H9 (cell line): Measurements from ENCODE around the gene EFCAB6. TPM values are rescaled to one million over a fixed set of nuclear protein-coding genes. Genes with fewer than 3 reads are reported as not detected.

Experiments
- DNase-seq: peaks from one replicate; pipeline ENCODE4 v3.0.0-alpha.2; 2017
- H2AFZ ChIP-seq: one replicate; pipeline ENCODE4 v1.6.1; 2013; ENCODE audit warnings: mild to moderate bottlenecking, low read length, control low read depth, moderate library complexity
- H2AK5ac ChIP-seq: 2 replicates; pipeline ENCODE4 v1.6.1; 2013; ENCODE audit warnings: low read length, control low read depth, mixed read lengths; ENCODE audit not compliant: insufficient read length
- H2BK120ac ChIP-seq: one replicate; pipeline ENCODE4 v1.6.1; 2013; ENCODE audit warnings: low read depth, mild to moderate bottlenecking, low read length, control low read depth, inconsistent platforms; ENCODE audit not compliant: poor library complexity, severe bottlenecking
- H2BK12ac ChIP-seq: 2 replicates; pipeline ENCODE4 v1.6.1; 2013; ENCODE audit warnings: low read length, control low read depth, mixed read lengths, low read depth; ENCODE audit not compliant: insufficient read length
- H2BK15ac ChIP-seq: 2 replicates; pipeline ENCODE4 v1.6.1; 2013; ENCODE audit warnings: low read depth, low read length, control low read depth
- H2BK20ac ChIP-seq: one replicate; pipeline ENCODE4 v1.6.1; 2013; ENCODE audit warnings: low read depth, mild to moderate bottlenecking, low read length, control low read depth, inconsistent platforms; ENCODE audit not compliant: poor library complexity, severe bottlenecking
- H2BK5ac ChIP-seq: 2 replicates; pipeline ENCODE4 v1.6.1; 2013; ENCODE audit warnings: low read length, control low read depth, mixed read lengths; ENCODE audit not compliant: insufficient read length
- H3K14ac ChIP-seq: 2 replicates; pipeline ENCODE4 v1.6.1; 2013; ENCODE audit warnings: low read length, control low read depth; ENCODE audit not compliant: insufficient read depth
- H3K18ac ChIP-seq: 2 replicates; pipeline ENCODE4 v1.6.1; 2013; ENCODE audit warnings: low read depth, mild to moderate bottlenecking, mixed read lengths, low read length, control low read depth; ENCODE audit not compliant: insufficient read length
- H3K23ac ChIP-seq: 2 replicates; pipeline ENCODE4 v1.6.1; 2013; ENCODE audit warnings: low read length, control low read depth, mixed read lengths, low read depth; ENCODE audit not compliant: insufficient read length
- H3K23me2 ChIP-seq: 2 replicates; pipeline ENCODE4 v1.6.1; 2013; ENCODE audit warnings: low read depth, mild to moderate bottlenecking, mixed read lengths, low read length, control low read depth; ENCODE audit not compliant: insufficient read length, poor library complexity, severe bottlenecking
- H3K27ac ChIP-seq: 2 replicates; pipeline ENCODE4 v1.5.1; 2013; ENCODE audit warnings: low read length, control low read depth, mixed read lengths, low read depth; ENCODE audit not compliant: insufficient read length
- H3K27me3 ChIP-seq: 2 replicates; pipeline ENCODE4 v1.6.1; 2013; ENCODE audit warnings: low read length, control low read depth, inconsistent platforms; ENCODE audit not compliant: insufficient read depth
- H3K4ac ChIP-seq: 2 replicates; pipeline ENCODE4 v1.6.1; 2013; ENCODE audit warnings: low read depth, mild to moderate bottlenecking, control low read depth, inconsistent platforms, low read length, moderate library complexity
- H3K4me1 ChIP-seq: 2 replicates; pipeline ENCODE4 v1.6.1; 2013; ENCODE audit warnings: low read length, control low read depth, inconsistent platforms; ENCODE audit not compliant: insufficient read depth
- H3K4me2 ChIP-seq: 2 replicates; pipeline ENCODE4 v1.6.1; 2013; ENCODE audit warnings: low read length, control low read depth, mixed read lengths; ENCODE audit not compliant: insufficient read length, insufficient read depth
- H3K56ac ChIP-seq: 2 replicates; pipeline ENCODE4 v1.6.1; 2013; ENCODE audit warnings: low read depth, mild to moderate bottlenecking, mixed read lengths, low read length, control low read depth; ENCODE audit not compliant: insufficient read length
- H3K79me1 ChIP-seq: 2 replicates; pipeline ENCODE4 v1.6.1; 2013; ENCODE audit warnings: low read depth, mild to moderate bottlenecking, moderate library complexity, low read length, control low read depth, inconsistent platforms; ENCODE audit not compliant: insufficient read depth, poor library complexity, severe bottlenecking
- H3K79me2 ChIP-seq: 2 replicates; pipeline ENCODE4 v1.6.1; 2013; ENCODE audit warnings: low read length, control low read depth, inconsistent platforms; ENCODE audit not compliant: insufficient read depth
- H3K9ac ChIP-seq: 2 replicates; pipeline ENCODE4 v1.6.1; 2013; ENCODE audit warnings: low read length, control low read depth, mixed read lengths; ENCODE audit not compliant: insufficient read length; ENCODE audit errors: extremely low read depth
- H3K9me3 ChIP-seq: one replicate; pipeline ENCODE4 v1.6.1; 2013; ENCODE audit warnings: low read depth, low read length, inconsistent platforms; ENCODE audit not compliant: control insufficient read depth
- H3T11ph ChIP-seq: one replicate; pipeline ENCODE4 v1.6.1; 2013; ENCODE audit warnings: mild to moderate bottlenecking, low read length, control low read depth, inconsistent platforms
- H4K20me1 ChIP-seq: one replicate; pipeline ENCODE4 v1.6.1; 2013; ENCODE audit not compliant: control insufficient read depth, insufficient read length, insufficient read depth
- H4K5ac ChIP-seq: 2 replicates; pipeline ENCODE4 v1.6.1; 2013; ENCODE audit warnings: low read depth, mild to moderate bottlenecking, mixed read lengths, low read length, control low read depth; ENCODE audit not compliant: insufficient read length
- H4K8ac ChIP-seq: replicated peaks from 2 replicates; pipeline ENCODE4 v1.6.1; 2013; ENCODE audit warnings: low read length, control low read depth, mixed read lengths, low read depth; ENCODE audit not compliant: insufficient read length
- H4K91ac ChIP-seq: 2 replicates; pipeline ENCODE4 v1.6.1; 2013; ENCODE audit warnings: low read depth, mild to moderate bottlenecking, moderate library complexity, mixed read lengths, low read length, control low read depth; ENCODE audit not compliant: insufficient read length
- H3K27ac Mint-ChIP-seq, 3 experiments: 2 replicates in 2 of 3; 3 replicates in 1 of 3; pipeline ENCODE4 v1.8.0; 2020 to 2021; ENCODE audit warnings: mixed read lengths in 3 of 3, mild to moderate bottlenecking in 1 of 3, moderate library complexity in 1 of 3
- H3K27me3 Mint-ChIP-seq: 2 replicates; pipeline ENCODE4 v1.8.0; 2021; ENCODE audit warnings: low read depth, mild to moderate bottlenecking, moderate library complexity, mixed read lengths
- H3K36me3 Mint-ChIP-seq, 3 experiments: 2 replicates in 2 of 3; 3 replicates in 1 of 3; pipeline ENCODE4 v1.8.0; 2020 to 2021; ENCODE audit warnings: low read depth in 3 of 3, mixed read lengths in 3 of 3; ENCODE audit not compliant: insufficient read depth in 1 of 3
- H3K4me1 Mint-ChIP-seq, 2 experiments: 2 replicates each; pipeline ENCODE4 v1.8.0; 2020; ENCODE audit warnings: mixed read lengths in 2 of 2
- H3K4me3 Mint-ChIP-seq, 2 experiments: 2 replicates in 1 of 2; 3 replicates in 1 of 2; pipeline ENCODE4 v1.8.0; 2020 to 2021; ENCODE audit warnings: mild to moderate bottlenecking in 2 of 2, mixed read lengths in 2 of 2, moderate library complexity in 1 of 2
- H3K9me3 Mint-ChIP-seq, 2 experiments: 2 replicates in 1 of 2; 3 replicates in 1 of 2; pipeline ENCODE4 v1.8.0; 2020; ENCODE audit warnings: mild to moderate bottlenecking in 2 of 2, mixed read lengths in 2 of 2, moderate library complexity in 1 of 2
- WGBS: extraction: QIAGEN DNeasy Blood & Tissue Kit; methylation state at CpG from one replicate; pipeline ENCODE4 v1.1.7; 2013; ENCODE audit warnings: missing lambda C conversion rate, low lambda C conversion rate, mixed read lengths; ENCODE audit not compliant: insufficient read length; ENCODE audit errors: extremely low coverage; 5-methylcytosine and 5-hydroxymethylcytosine counted together
- total RNA-seq: library from RNA; stranded (reverse); gene quantifications from 2 replicates; pipeline ENCODE4 v1.2.1, GENCODE V29; 2021
- TF ChIP-seq, protein P1 (sequence below): fragments of 200-600 bp; sonication (generic); conservative IDR thresholded peaks from 3 replicates; pipeline ENCODE4 v1.8.0; 2021; ENCODE audit warnings: antibody characterized with exemption, mild to moderate bottlenecking

EFCAB6 gene
- total RNA-seq, 1 experiment from 2014 or later: 0.31 TPM

DNA sequence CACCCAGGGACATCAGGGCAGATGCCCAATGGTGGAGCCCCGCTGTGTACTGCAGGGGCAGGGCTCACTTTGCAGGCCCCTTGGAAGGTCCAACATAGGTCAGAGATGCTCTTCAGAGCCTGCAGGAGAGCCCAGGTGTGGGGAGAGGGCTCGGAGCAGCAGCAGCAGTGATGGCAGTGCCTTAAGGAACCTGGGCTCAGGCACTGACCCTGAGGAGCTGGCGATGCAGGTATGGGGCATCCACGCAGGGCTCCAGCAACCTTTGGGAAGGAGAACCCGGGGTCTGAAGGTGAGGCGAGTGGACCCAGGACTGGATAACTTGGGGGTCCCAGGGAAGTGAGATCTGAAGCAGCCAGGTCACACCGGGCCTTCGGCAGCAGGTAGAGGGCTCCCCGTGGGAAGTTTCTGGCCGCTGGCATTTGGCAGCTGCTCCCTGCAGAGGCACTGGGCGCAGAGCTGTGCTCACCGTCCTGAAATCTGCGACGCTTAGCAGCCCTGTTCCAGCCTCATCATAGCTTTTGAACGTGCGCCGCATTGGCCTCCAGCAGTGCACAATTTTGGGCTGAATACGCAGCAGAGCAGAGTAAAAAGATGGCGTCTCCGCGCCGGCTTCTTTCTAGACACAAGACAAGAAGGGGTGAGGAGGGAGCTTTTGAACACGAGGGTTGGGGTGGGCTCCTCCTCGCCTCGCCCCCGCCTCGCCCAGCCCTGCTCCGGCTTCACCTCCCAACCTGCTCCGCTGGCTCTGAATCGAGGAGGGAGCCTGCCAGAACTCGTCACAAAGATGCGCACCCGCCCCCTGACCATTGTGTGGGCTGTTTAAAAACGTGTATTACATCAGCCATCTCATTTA lies 281.5 kb downstream of the EFCAB6 start:
- H3K27ac ChIP-seq: no peak overlapping the region
- no peak overlapping the region for H3T11ph ChIP-seq
- H3K18ac ChIP-seq: no peak overlapping the region
- H3K9me3 ChIP-seq: no peaks in the 10 kb centered on the region
- H3K23me2 ChIP-seq: no peaks in the 10 kb centered on the region
- no peak overlapping the region for H4K91ac ChIP-seq
- no peaks in the 10 kb centered on the region for H3K4me1 ChIP-seq
- Mint-ChIP-seq H3K4me1 (peaks cover 0 to 9% of the 10 kb centered on the region in 2 experiments; a peak in 2 of 4 replicates), H3K9me3 (no peaks in the 10 kb centered on the region), H3K36me3 (no peaks in the 10 kb centered on the region), H3K27ac (no peak overlapping the region; a peak in 1 of 7 replicates), H3K27me3 (peaks cover 4% of the 10 kb centered on the region), H3K4me3 (no peak overlapping the region)
- H3K79me2 ChIP-seq: no peaks in the 10 kb centered on the region
- H3K23ac ChIP-seq: no peak overlapping the region
- WGBS: no CpG with 5 or more reads among the region's 34 CpGs
- H3K56ac ChIP-seq: no peak overlapping the region
- DNase-seq: no peak
- H2AFZ ChIP-seq: no peak overlapping the region
- no peak overlapping the region for H2BK15ac ChIP-seq
- H2BK12ac ChIP-seq: no peak overlapping the region
- no peak overlapping the region for H3K4me2 ChIP-seq
- H3K14ac ChIP-seq: no peak overlapping the region; the same call in 1 of the 2 replicates
- H3K9ac ChIP-seq: no peak overlapping the region
- no peaks in the 10 kb centered on the region for H3K27me3 ChIP-seq
- no peaks in the 10 kb centered on the region for H4K20me1 ChIP-seq
- no peak overlapping the region for H3K4ac ChIP-seq
- no peak overlapping the region for H2BK5ac ChIP-seq
- H4K5ac ChIP-seq: no peak overlapping the region
- H2BK120ac ChIP-seq: no peak overlapping the region
- H4K8ac ChIP-seq: no peak overlapping the region
- no peak overlapping the region for H2BK20ac ChIP-seq
- H2AK5ac ChIP-seq: no peak overlapping the region
- TF ChIP-seq, protein P1, sequence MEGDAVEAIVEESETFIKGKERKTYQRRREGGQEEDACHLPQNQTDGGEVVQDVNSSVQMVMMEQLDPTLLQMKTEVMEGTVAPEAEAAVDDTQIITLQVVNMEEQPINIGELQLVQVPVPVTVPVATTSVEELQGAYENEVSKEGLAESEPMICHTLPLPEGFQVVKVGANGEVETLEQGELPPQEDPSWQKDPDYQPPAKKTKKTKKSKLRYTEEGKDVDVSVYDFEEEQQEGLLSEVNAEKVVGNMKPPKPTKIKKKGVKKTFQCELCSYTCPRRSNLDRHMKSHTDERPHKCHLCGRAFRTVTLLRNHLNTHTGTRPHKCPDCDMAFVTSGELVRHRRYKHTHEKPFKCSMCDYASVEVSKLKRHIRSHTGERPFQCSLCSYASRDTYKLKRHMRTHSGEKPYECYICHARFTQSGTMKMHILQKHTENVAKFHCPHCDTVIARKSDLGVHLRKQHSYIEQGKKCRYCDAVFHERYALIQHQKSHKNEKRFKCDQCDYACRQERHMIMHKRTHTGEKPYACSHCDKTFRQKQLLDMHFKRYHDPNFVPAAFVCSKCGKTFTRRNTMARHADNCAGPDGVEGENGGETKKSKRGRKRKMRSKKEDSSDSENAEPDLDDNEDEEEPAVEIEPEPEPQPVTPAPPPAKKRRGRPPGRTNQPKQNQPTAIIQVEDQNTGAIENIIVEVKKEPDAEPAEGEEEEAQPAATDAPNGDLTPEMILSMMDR: no peak
- no peaks in the 10 kb centered on the region for H3K79me1 ChIP-seq
